ENCODE measurements around the gene NEO1.

NEO1 gene

DNA sequence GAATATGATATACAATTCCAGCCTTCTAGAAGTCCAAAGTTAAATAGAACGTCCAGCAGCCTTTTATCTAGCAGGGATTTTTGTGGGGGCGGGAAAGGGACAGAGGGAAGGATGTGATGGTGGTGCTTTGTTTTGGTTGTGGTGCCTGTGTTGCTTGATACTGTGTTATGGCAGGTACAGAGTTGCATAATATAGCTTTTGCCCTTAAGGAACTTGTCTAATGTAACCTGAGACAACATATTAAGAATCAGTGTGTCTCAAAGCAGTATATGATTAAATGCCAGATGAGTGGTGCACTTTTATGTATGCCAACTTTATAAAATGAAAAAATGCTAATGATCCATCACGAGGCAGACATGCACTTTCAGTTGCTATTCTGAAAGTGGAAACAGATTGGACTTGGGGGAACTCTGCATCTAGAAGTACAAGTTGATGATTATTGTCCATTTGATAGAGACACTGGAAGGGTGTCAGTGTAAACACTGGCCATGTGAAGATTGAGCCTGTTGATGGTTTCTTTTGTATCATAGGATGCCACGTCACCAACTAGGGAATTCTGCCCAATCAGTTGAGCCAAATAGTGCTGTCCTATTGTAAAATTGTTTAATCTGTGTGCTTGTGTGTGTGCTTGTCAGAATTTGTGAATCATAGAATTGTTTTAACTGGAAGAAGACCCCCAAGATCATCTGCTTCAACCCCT is 23.0 kb downstream of the NEO1 start:
- Histone ChIP-seq H3F3A (ENCODE audit: control insufficient read depth, insufficient read depth) (no peaks in the 10 kb centered on the region), H4K20me1 (ENCODE audit: control insufficient read depth, insufficient read depth, low read depth, low read length) (no peaks in the 10 kb centered on the region; the same call in 1 of the 2 replicates), H3K4me3 (ENCODE audit: low read length) (no peak overlapping the region), H3K4me2 (ENCODE audit: low read length) (no peak overlapping the region), H3K79me2 (ENCODE audit: control insufficient read depth, low read length) (no peaks in the 10 kb centered on the region), H3K4me1 (ENCODE audit: control insufficient read depth, low read length) (peaks cover 4% of the 10 kb centered on the region; the same call in 1 of the 2 replicates), H3K36me3 (ENCODE audit: control insufficient read depth, low read length) (no peaks in the 10 kb centered on the region), H3K27ac (ENCODE audit: low read depth, low read length) (no peak overlapping the region), H3K27me3 (ENCODE audit: control insufficient read depth, low read length) (peaks cover 35% of the 10 kb centered on the region), H3K9me2 (replicated peaks; ENCODE audit: control insufficient read depth, low read length) (no peaks in the 10 kb centered on the region), H3K9me3 (ENCODE audit: control insufficient read depth, insufficient read depth, low read length) (no peaks in the 10 kb centered on the region)
- TF ChIP-seq, protein P1, sequence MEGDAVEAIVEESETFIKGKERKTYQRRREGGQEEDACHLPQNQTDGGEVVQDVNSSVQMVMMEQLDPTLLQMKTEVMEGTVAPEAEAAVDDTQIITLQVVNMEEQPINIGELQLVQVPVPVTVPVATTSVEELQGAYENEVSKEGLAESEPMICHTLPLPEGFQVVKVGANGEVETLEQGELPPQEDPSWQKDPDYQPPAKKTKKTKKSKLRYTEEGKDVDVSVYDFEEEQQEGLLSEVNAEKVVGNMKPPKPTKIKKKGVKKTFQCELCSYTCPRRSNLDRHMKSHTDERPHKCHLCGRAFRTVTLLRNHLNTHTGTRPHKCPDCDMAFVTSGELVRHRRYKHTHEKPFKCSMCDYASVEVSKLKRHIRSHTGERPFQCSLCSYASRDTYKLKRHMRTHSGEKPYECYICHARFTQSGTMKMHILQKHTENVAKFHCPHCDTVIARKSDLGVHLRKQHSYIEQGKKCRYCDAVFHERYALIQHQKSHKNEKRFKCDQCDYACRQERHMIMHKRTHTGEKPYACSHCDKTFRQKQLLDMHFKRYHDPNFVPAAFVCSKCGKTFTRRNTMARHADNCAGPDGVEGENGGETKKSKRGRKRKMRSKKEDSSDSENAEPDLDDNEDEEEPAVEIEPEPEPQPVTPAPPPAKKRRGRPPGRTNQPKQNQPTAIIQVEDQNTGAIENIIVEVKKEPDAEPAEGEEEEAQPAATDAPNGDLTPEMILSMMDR (IDR thresholded peaks at IDR 0.05; ENCODE audit: low read depth, low read length, poor library complexity, severe bottlenecking): no peak
- no peak for TF ChIP-seq EZH2phosphoT487 (IDR thresholded peaks at IDR 0.05; ENCODE audit: borderline replicate concordance, low read length)

DNA sequence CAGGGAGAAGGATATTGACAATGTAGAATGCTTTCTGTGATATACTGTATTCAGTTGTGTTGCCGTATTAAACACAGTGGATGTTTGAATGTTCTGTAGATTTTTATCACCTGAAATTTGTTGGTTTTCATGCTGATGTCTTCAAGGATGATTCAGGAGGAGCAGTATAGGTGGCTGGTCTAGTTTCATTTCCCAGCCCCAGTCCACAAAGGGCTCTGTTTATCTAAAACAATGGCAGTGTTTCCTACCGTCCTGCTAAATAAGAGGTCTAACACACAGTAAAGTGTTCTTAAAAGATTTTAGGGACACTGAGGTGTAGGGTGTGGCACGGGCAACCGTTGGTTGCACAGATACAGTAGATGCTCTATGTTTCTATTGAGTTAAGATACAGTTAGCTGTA is 26.0 kb downstream of the NEO1 start:
- Histone ChIP-seq H3K79me2 (ENCODE audit: control insufficient read depth, low read length) (no peaks in the 10 kb centered on the region), H3F3A (ENCODE audit: control insufficient read depth, insufficient read depth) (no peaks in the 10 kb centered on the region), H4K20me1 (ENCODE audit: control insufficient read depth, insufficient read depth, low read depth, low read length) (no peaks in the 10 kb centered on the region; the same call in 1 of the 2 replicates), H3K4me3 (ENCODE audit: low read length) (no peak overlapping the region), H3K36me3 (ENCODE audit: control insufficient read depth, low read length) (no peaks in the 10 kb centered on the region), H3K4me2 (ENCODE audit: low read length) (no peak overlapping the region), H3K9me3 (ENCODE audit: control insufficient read depth, insufficient read depth, low read length) (no peaks in the 10 kb centered on the region), H3K27ac (ENCODE audit: low read depth, low read length) (no peak overlapping the region), H3K27me3 (ENCODE audit: control insufficient read depth, low read length) (peaks cover 29% of the 10 kb centered on the region), H3K9me2 (replicated peaks; ENCODE audit: control insufficient read depth, low read length) (no peaks in the 10 kb centered on the region), H3K4me1 (ENCODE audit: control insufficient read depth, low read length) (peaks cover 4% of the 10 kb centered on the region; the same call in 1 of the 2 replicates)
- TF ChIP-seq, protein P1 (IDR thresholded peaks at IDR 0.05; ENCODE audit: low read depth, low read length, poor library complexity, severe bottlenecking): no peak
- no peak for TF ChIP-seq EZH2phosphoT487 (IDR thresholded peaks at IDR 0.05; ENCODE audit: borderline replicate concordance, low read length)

DNA sequence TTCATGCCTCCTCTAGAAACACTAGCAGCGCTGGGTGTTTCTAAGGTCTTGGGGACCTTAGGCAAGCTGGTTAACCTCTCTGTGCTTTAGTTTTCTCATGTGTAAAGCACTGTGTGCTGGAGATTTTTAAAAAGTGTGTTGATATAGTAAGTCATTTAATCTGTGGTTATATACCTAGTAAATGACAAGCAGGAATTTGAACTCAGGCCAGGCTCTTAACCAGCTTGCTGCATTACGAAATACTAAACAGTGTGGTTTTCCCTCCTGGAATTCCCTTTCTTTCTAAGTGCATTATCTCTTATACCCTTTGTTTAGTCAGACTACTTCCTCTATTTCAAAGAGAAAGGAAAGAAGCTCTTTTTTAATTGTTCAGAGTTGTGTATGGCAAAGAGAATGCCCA is 26.5 kb downstream of the NEO1 start:
- no peaks in the 10 kb centered on the region for H3K36me3 ChIP-seq (ENCODE audit: control insufficient read depth, low read length)
- H3K4me1 ChIP-seq (ENCODE audit: control insufficient read depth, low read length): peaks cover 4% of the 10 kb centered on the region; the same call in 1 of the 2 replicates
- peaks cover 26% of the 10 kb centered on the region for H3K27me3 ChIP-seq (ENCODE audit: control insufficient read depth, low read length)
- no peaks in the 10 kb centered on the region for H3K79me2 ChIP-seq (ENCODE audit: control insufficient read depth, low read length)
- no peak overlapping the region for H3K4me2 ChIP-seq (ENCODE audit: low read length)
- no peak for TF ChIP-seq EZH2phosphoT487 (IDR thresholded peaks at IDR 0.05; ENCODE audit: borderline replicate concordance, low read length)
- TF ChIP-seq, protein P1 (IDR thresholded peaks at IDR 0.05; ENCODE audit: low read depth, low read length, poor library complexity, severe bottlenecking): no peak
- H4K20me1 ChIP-seq (ENCODE audit: control insufficient read depth, insufficient read depth, low read depth, low read length): no peaks in the 10 kb centered on the region; the same call in 1 of the 2 replicates
- H3K27ac ChIP-seq (ENCODE audit: low read depth, low read length): no peak overlapping the region
- no peaks in the 10 kb centered on the region for H3K9me2 ChIP-seq (replicated peaks; ENCODE audit: control insufficient read depth, low read length)
- H3K9me3 ChIP-seq (ENCODE audit: control insufficient read depth, insufficient read depth, low read length): no peaks in the 10 kb centered on the region
- no peaks in the 10 kb centered on the region for H3F3A ChIP-seq (ENCODE audit: control insufficient read depth, insufficient read depth)
- no peak overlapping the region for H3K4me3 ChIP-seq (ENCODE audit: low read length)
